Calu3 (cell line): ENCODE results near the gene RCCD1. TPM values are rescaled to one million over a fixed set of nuclear protein-coding genes. Genes with fewer than 3 reads are reported as not detected.

ENCODE experiments used
- BruUV-seq: library from RNA; stranded (reverse); fragments of 400-500 nt; replicated peaks from 2 replicates; lab custom pipeline; 2021; lab: Mats Ljungman, UMichigan
- CTCF ChIA-PET: fragments of 300-600 bp; sonication (Branson Sonifier 250); formaldehyde crosslinking; loops from one replicate; lab custom pipeline; 2022; ENCODE audit warnings: antibody characterized with exemption; lab: Charles Lee
- DNase-seq: peaks from one replicate; pipeline ENCODE4 v3.0.0; 2022
- H3K27ac Mint-ChIP-seq: one replicate; pipeline ENCODE4 v1.8.0; 2022; ENCODE audit warnings: mixed read lengths; ENCODE audit not compliant: unreplicated experiment
- H3K27me3 Mint-ChIP-seq: one replicate; pipeline ENCODE4 v1.8.0; 2022; ENCODE audit warnings: mixed read lengths; ENCODE audit not compliant: unreplicated experiment
- H3K36me3 Mint-ChIP-seq: one replicate; pipeline ENCODE4 v1.8.0; 2022; ENCODE audit warnings: mild to moderate bottlenecking, moderate library complexity, mixed read lengths; ENCODE audit not compliant: insufficient read depth, unreplicated experiment
- H3K4me1 Mint-ChIP-seq: one replicate; pipeline ENCODE4 v1.8.0; 2022; ENCODE audit warnings: mild to moderate bottlenecking, low read depth, mixed read lengths; ENCODE audit not compliant: unreplicated experiment
- H3K4me3 Mint-ChIP-seq: one replicate; pipeline ENCODE4 v1.8.0; 2022; ENCODE audit warnings: mild to moderate bottlenecking, low read depth, moderate library complexity, mixed read lengths; ENCODE audit not compliant: unreplicated experiment
- H3K9me3 Mint-ChIP-seq: one replicate; pipeline ENCODE4 v1.8.0; 2022; ENCODE audit warnings: low read depth, mixed read lengths; ENCODE audit not compliant: unreplicated experiment
- CTCF ChIP-seq: fragments of 200-600 bp; IDR thresholded peaks from one replicate; pipeline ENCODE4 v1.8.0; 2022; ENCODE audit warnings: antibody characterized with exemption; ENCODE audit not compliant: unreplicated experiment
- intact Hi-C: fragments of 100-400 bp; cut with micrococcal nuclease; formaldehyde crosslinking; loops from one replicate; pipeline ENCODE4 v1.10.0; 2022; ENCODE audit not compliant: unreplicated experiment
- total RNA-seq: library from RNA; stranded (reverse); gene quantifications from 2 replicates; pipeline ENCODE4 v1.2.3, GENCODE V29; 2022

Gene RCCD1
- total RNA-seq, 1 experiment from 2014 or later, result 42.6 TPM

- H3K4me1 Mint-ChIP-seq, result peaks cover 38% of the 10 kb centered on the region
- no peak overlapping the region for H3K27ac Mint-ChIP-seq
- no peaks in the 10 kb centered on the region for H3K9me3 Mint-ChIP-seq
- CTCF ChIA-PET, result interaction anchor here (0.8 kb wide), 1 partner anchor 43 kb away, joined by 4 read pairs; no protein-coding TSS in a partner anchor
- intact Hi-C loops, result no loop called here
- TF ChIP-seq CTCF, result no peak
- H3K36me3 Mint-ChIP-seq, result peaks cover 52% of the 10 kb centered on the region
- no peaks in the 10 kb centered on the region for H3K27me3 Mint-ChIP-seq
- H3K4me3 Mint-ChIP-seq, result no peak overlapping the region
- BruUV-seq, result no TSS peak
- no peak for DNase-seq
These were observed 35.8 kb downstream of the RCCD1 start for GRCh38 chr15:90990446-90990845.

DNA sequence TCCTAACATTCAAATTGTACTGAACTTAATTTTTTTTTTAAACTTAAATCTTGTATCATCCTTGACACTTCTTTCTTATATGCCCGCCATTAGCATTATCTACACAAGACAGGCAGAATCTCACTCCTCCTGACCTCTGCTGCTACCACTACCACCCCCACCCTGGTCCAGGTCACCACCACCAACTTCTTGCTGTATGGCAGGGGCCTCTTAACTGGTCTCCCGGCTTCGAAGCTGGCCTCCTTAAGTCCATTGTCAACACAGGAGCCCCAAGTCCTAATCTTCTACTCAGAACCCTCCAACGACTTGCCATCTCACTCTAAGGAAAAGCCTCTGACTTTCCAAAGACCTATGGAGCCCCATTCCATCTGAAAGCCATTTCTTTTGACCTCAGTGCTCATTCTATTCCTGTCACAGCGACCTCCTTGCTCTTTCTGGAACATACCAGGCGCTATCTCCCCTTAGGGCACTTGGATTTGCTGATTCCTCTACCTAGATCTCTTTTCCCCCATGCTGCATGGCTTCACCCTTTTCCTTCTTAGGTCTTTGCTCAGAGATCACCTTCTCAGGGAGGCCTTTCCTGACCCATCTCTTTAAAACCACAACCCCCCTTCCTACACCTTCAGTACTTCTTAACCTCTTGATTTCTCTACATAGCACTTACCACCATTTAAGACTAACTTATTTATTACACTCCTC, 37.1 kb downstream of the RCCD1 start:
- BruUV-seq, result no TSS peak
- Mint-ChIP-seq H3K4me3 (peak overlapping the region; percentile 92), H3K36me3 (peaks cover 51% of the 10 kb centered on the region)

GRCh38 chr15:90994059-90994416, 39.4 kb downstream of the RCCD1 start:
- intact Hi-C loops, result no loop called here
- no peak for TF ChIP-seq CTCF
- Mint-ChIP-seq H3K36me3 (peaks cover 53% of the 10 kb centered on the region), H3K27me3 (no peaks in the 10 kb centered on the region), H3K4me3 (peak overlapping the region; percentile 92), H3K9me3 (no peaks in the 10 kb centered on the region), H3K4me1 (peaks cover 16% of the 10 kb centered on the region), H3K27ac (peak overlapping the region; percentile 99)
- DNase-seq, result no peak
- CTCF ChIA-PET, result interaction anchor here (0.5 to 1.1 kb wide), 7 partner anchors 16 to 525 kb away, joined by 3 to 6 read pairs (median 4); partner anchors contain the start of genes HDDC3 and VPS33B
- no TSS peak for BruUV-seq

More for the DNA sequence above, 37.1 kb downstream of the RCCD1 start:
- Mint-ChIP-seq H3K4me1 (peaks cover 38% of the 10 kb centered on the region), H3K27me3 (no peaks in the 10 kb centered on the region), H3K27ac (peak overlapping the region; percentile 99), H3K9me3 (no peaks in the 10 kb centered on the region)
- DNase-seq, result no peak
- TF ChIP-seq CTCF, result no peak
- CTCF ChIA-PET, result no interaction called here
- intact Hi-C loops, result no loop called here

DNA sequence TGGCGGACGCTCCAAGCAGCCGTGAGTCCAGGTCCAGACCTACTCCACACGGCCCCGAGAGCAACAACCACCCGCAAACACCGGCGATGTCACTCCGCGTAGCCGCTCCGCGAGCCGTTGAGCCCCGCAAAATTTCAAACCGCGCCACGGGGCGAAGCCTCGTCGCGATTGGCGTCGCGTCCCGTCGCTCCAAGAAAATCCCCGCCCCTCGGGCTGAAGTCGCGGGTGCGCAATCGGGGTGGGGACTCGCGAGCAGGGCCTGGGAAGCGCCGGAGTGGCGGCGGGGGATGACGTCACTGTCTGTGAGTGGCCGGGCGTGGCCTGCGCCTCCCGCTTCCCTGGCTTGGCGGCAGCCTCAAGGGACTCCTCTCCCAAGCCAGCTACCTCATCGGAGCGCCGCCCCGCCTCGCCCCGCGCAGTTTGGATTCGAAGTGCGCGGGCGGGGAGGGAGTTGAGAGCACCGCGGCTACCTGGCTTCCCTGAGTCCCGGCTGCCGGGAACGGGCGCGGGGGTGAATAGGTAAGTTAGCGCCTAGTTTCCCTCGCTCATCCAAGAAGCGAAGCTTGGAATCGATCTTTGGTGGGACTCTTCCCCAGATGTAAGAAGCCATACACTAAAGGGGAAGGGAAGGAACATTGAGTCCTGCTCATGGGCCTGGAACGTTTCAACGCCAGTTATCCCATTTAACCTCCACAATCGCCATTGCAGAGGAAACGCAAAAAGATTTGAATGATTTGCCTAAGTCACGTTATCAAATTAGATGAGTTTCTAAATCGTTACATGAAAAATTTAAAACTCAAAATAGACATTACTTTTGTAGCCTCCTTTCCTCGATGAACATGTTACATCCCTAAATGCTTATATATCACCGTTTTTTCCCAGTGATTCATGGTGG, 40.0 kb downstream of the RCCD1 start, which contains the start of gene PRC1:
TSS of gene PRC1 (minus strand) at position 119 of the 895 bp plus-strand sequence. CDS start at position 1, 118 bp downstream.
- no peak for TF ChIP-seq CTCF
- peak; percentile 100 for DNase-seq
- intact Hi-C loops, result no loop called here
- CTCF ChIA-PET, result interaction anchor here (0.5 to 1.0 kb wide), 5 partner anchors 17 to 524 kb away, joined by 3 to 6 read pairs (median 5); partner anchors contain the start of genes HDDC3 and VPS33B
- H3K27ac Mint-ChIP-seq, result peak within 1 kb of the TSS; percentile 99
- H3K4me3 Mint-ChIP-seq, result peak within 1 kb of the TSS; percentile 92
- TSS peak; percentile 86 for BruUV-seq
- H3K4me1 Mint-ChIP-seq, result peaks cover 16% of the 10 kb centered on the region
- H3K36me3 Mint-ChIP-seq, result peaks cover 55% of the 10 kb centered on the region
- H3K9me3 Mint-ChIP-seq, result no peaks in the 10 kb centered on the region
- H3K27me3 Mint-ChIP-seq, result no peaks in the 10 kb centered on the region
